Subcutaneous abdominal adipose tissue (tissue), 5 donors: Measurements from ENCODE around the gene WDR70.

Source experiments
- H3K27ac ChIP-seq: one replicate; pipeline ENCODE4 v1.7.0; 2013; ENCODE audit warnings: low read depth, mild to moderate bottlenecking, inconsistent platforms, low read length, moderate library complexity
- H3K27me3 ChIP-seq, 5 donors: one replicate each; pipeline ENCODE4 v1.7.0; 2013; ENCODE audit warnings: low read length in 5 of 5, inconsistent platforms in 1 of 5; ENCODE audit not compliant: control insufficient read depth in 5 of 5, insufficient read depth in 4 of 5
- H3K36me3 ChIP-seq, 5 donors: one replicate each; pipeline ENCODE4 v1.7.0; 2013; ENCODE audit warnings: low read length in 5 of 5; ENCODE audit not compliant: control insufficient read depth in 5 of 5, insufficient read depth in 5 of 5
- H3K4me1 ChIP-seq, 5 donors: one replicate each; pipeline ENCODE4 v1.7.0; 2013; ENCODE audit warnings: low read length in 5 of 5, mild to moderate bottlenecking in 3 of 5, moderate library complexity in 1 of 5; ENCODE audit not compliant: control insufficient read depth in 5 of 5, insufficient read depth in 5 of 5
- H3K4me3 ChIP-seq, 5 donors: one replicate each; pipeline ENCODE4 v1.7.0; 2013; ENCODE audit warnings: low read length in 5 of 5, low read depth in 1 of 5
- H3K9ac ChIP-seq, 5 donors: one replicate each; pipeline ENCODE4 v1.7.0; 2013; ENCODE audit warnings: low read length in 5 of 5, mild to moderate bottlenecking in 4 of 5, moderate library complexity in 3 of 5
- H3K9me3 ChIP-seq, 5 donors: one replicate each; pipeline ENCODE4 v1.7.0; 2013; ENCODE audit warnings: low read length in 5 of 5; ENCODE audit not compliant: control insufficient read depth in 5 of 5
- donor health status: healthy.
- donor health status: healthy.
- donor health status: healthy.
- donor health status: healthy.
- donor health status: healthy.

The WDR70 gene

DNA sequence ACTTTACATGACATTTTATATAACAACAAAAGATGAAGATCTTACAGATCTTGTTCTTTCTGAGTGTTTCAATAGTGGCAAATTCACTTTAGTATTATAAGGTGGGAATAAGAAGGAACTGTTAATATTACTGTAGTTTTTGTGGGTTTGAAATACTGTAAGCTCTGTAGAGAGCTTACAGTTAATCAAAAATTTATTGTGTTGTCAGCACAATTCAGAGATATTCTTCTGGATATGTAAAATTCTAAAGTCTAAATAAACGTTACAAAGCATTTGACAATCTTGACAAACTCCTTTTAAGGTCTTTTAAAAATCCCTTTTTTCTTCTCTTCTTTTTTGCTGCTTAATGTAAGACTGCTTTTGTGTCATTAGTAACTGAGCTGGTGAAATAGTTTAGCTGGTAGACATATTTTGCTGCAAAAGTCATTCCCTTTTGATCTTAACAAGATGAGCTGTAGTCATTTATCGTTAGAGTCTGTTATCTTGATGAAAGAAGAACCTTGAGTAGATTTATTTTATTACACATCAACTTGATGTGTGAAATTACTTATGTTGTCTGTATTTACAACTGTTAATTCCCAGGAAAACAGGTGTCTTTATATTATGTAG is 186.0 kb downstream of the WDR70 start:
- H3K4me3 ChIP-seq = no peak overlapping the region
- no peaks in the 10 kb centered on the region for H3K4me1 ChIP-seq
- H3K9ac ChIP-seq = no peak overlapping the region
- peaks cover 0 to 2% (median 0%) of the 10 kb centered on the region in 5 donors for H3K36me3 ChIP-seq
- no peak overlapping the region for H3K27ac ChIP-seq
- H3K27me3 ChIP-seq = no peaks in the 10 kb centered on the region
- H3K9me3 ChIP-seq = no peaks in the 10 kb centered on the region

DNA sequence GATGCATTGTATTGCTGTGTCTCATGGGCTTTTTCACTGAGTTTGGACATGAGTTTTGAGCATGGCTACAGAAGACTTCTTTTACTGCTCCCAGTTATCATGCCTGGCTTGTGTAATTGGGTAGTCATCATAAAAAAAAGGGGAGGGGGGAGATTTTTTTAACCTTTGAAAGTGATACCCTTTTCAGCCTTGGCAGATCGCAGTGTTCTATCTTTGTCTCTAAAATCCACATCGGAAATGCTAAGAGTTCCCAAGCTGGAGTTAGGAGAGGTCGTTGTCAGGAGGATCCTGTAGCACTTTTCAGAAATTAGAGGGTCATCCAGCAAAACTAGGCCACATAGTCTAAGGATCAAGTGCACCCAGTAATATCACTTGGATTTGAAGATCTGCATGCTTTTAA is 188.4 kb downstream of the WDR70 start:
- H3K4me1 ChIP-seq = no peaks in the 10 kb centered on the region
- H3K27me3 ChIP-seq = no peaks in the 10 kb centered on the region
- no peak overlapping the region for H3K4me3 ChIP-seq
- H3K9ac ChIP-seq = no peak overlapping the region
- H3K27ac ChIP-seq = no peak overlapping the region
- H3K36me3 ChIP-seq = peaks cover 0 to 2% (median 0%) of the 10 kb centered on the region in 5 donors
- no peaks in the 10 kb centered on the region for H3K9me3 ChIP-seq

DNA sequence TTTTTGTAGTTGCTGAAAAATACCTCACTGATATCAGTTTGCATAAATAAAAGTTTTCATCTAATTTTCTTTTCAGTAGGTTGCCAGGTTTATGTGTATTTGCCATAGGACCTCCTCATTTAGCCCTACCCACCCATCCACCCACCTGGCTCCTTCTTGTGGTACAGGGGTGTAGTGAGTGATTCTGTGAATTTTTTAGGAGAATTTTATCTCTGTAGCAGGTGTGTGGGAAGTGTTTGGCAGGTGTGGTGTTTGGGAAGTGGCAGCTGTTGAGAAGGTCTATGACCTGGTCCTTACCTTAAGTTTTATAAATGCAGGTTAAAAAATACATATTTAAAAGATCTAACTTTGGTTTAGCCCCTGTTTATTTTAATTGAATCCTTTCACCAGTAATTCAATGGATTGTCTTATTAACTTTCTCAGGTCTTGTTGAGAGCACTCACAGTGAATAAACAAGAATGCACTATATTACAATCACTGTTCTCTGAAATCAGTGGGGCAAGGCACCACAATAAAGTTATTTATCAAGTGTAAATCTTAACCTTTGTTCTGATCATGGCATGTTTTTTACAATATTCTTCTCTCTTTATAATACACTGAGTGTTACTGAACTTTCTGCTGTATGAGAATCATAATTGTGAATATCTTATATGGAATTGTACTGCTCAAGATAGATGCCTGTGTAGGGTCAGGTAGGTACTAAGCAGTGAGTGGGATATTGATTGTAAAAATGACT is 189.1 kb downstream of the WDR70 start:
- Histone ChIP-seq H3K4me3 (no peak overlapping the region), H3K27ac (no peak overlapping the region), H3K27me3 (no peaks in the 10 kb centered on the region), H3K9ac (no peak overlapping the region), H3K9me3 (no peaks in the 10 kb centered on the region), H3K36me3 (peaks cover 0 to 2% (median 0%) of the 10 kb centered on the region in 5 donors), H3K4me1 (no peaks in the 10 kb centered on the region)

DNA sequence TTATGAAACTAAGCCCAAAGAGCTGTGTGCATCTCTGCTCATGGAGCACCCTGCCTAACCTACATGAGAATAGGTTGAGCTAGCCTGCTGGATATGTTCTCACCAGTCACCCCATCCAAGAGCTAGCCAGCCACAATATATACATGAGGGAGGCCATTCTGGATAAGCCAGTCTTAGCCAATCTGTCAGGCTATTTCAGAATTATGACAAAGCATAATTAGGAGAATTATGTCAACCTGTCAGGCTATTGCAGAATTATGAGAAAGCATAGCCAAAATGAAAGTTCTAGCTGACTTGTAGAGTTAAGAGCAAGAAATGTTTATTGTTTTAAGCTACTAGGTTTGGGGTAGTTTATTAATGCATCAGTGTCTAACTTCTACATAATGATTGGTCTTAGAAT is 189.8 kb downstream of the WDR70 start:
- H3K27me3 ChIP-seq = no peaks in the 10 kb centered on the region
- no peak overlapping the region for H3K27ac ChIP-seq
- peaks cover 0 to 2% (median 0%) of the 10 kb centered on the region in 5 donors for H3K36me3 ChIP-seq
- no peaks in the 10 kb centered on the region for H3K4me1 ChIP-seq
- no peaks in the 10 kb centered on the region for H3K9me3 ChIP-seq
- H3K9ac ChIP-seq = no peak overlapping the region
- H3K4me3 ChIP-seq = no peak overlapping the region

DNA sequence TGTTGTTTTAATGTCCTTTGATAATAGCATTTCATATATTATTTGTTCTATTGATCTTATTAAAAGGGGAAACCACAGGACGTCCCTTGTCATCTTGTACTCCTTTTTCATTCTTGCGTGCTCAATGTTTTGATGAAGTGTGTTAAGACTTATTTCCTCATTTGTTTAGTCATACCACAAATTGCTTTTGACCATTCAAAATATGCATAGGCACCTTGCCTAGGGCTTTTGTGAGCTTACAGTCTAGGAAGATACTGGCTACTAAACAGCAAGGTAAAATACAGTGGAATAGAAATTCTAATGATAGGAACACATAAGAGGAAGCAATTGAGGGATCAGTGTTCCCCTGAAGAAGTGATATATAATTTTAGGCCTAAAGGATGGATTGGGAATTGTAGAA is 190.3 kb downstream of the WDR70 start:
- Histone ChIP-seq H3K4me3 (no peak overlapping the region), H3K27me3 (no peaks in the 10 kb centered on the region), H3K4me1 (no peaks in the 10 kb centered on the region), H3K27ac (no peak overlapping the region), H3K36me3 (peaks cover 0 to 2% (median 0%) of the 10 kb centered on the region in 5 donors), H3K9me3 (no peaks in the 10 kb centered on the region), H3K9ac (no peak overlapping the region)

DNA sequence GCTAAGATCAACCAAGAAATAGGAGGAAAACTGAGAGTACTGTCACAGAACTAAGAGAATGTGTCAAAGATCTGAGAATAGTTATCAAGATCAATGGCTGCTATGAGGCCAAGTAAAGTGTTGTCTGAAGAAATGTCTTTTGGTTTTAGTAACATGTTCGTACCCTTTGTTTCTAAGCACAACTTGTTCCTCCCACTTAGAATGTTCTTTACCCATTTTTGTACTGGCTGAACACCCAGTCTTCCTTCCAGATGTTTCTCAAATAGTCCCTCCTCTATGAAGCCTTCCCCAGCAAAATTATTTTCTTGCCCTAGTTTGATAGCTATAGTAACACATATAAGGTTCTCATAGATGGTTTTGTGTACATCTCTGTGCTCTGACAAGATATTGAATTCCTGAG is 191.5 kb downstream of the WDR70 start:
- Histone ChIP-seq H3K27ac (no peak overlapping the region), H3K9me3 (no peaks in the 10 kb centered on the region), H3K27me3 (no peaks in the 10 kb centered on the region), H3K36me3 (peaks cover 0 to 2% (median 0%) of the 10 kb centered on the region in 5 donors), H3K4me1 (no peaks in the 10 kb centered on the region), H3K4me3 (no peak overlapping the region), H3K9ac (no peak overlapping the region)

DNA sequence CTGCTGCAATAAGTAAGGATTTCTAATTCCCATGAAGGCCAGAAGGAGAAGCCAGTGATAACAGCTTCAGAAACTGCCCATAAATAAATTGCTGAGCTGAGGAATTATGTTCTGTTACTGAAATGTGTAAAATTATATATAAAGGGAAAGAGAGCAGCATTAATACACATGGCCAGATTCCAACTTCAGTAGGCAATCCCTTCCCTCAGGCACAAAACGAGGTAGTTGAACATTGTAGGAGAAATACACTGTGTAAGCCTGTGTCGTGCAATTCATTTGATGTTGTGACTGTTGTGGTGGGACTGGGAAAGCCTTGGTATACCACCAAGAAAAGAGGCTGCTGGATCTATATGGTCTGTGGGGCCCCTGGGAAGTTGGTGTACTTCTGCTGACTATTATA is 192.9 kb downstream of the WDR70 start:
- H3K36me3 ChIP-seq = peaks cover 0 to 2% (median 0%) of the 10 kb centered on the region in 5 donors
- no peak overlapping the region for H3K4me3 ChIP-seq
- H3K4me1 ChIP-seq = no peaks in the 10 kb centered on the region
- H3K9ac ChIP-seq = no peak overlapping the region
- no peak overlapping the region for H3K27ac ChIP-seq
- no peaks in the 10 kb centered on the region for H3K9me3 ChIP-seq
- H3K27me3 ChIP-seq = no peaks in the 10 kb centered on the region

DNA sequence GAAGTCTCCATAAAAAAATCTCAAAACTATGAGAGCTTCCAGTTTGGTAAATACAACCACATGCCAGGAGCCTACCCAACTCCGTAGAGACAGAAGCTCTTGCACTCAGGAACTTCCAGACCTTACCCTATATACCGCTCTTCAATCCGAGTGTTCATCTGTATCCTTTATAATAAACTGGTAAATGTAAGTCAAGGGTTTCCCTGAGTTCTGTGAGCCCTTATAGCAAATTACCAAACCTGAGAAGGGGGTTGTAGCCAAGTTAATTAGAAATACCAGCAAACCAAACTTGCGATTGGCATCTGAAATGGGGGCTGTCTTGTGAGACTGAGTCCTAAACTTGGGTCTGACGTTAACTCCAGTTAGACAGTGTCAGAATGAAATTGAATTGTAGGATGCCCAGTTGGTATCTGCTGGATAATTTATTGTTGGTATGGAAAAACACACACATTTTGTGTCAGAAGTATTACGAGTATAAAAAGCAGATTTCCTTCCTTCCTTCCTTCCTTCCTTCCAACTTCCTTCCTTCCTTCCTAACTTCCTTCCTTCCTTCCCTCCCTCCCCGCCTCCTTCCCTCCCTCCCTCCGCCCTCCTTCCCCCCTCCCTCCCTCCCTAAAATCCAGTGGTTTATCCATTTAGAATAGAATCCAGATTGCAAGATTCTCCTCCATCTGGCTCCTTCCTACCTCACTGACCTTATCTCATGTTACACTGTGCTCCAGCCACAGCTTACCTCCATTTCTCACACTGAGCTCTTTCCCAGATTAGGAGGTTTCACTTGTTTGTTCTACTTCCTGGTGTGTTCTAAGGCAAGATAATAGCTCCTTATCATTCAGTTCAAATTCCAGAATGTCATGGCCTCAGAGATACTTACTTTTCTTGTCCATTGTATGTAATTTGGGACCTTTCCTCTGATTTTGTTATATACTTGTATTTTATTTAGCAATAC is 196.7 kb downstream of the WDR70 start:
- Histone ChIP-seq H3K9ac (no peak overlapping the region), H3K27ac (no peak overlapping the region), H3K9me3 (no peaks in the 10 kb centered on the region), H3K4me3 (no peak overlapping the region), H3K36me3 (no peaks in the 10 kb centered on the region), H3K4me1 (no peaks in the 10 kb centered on the region), H3K27me3 (no peaks in the 10 kb centered on the region)

DNA sequence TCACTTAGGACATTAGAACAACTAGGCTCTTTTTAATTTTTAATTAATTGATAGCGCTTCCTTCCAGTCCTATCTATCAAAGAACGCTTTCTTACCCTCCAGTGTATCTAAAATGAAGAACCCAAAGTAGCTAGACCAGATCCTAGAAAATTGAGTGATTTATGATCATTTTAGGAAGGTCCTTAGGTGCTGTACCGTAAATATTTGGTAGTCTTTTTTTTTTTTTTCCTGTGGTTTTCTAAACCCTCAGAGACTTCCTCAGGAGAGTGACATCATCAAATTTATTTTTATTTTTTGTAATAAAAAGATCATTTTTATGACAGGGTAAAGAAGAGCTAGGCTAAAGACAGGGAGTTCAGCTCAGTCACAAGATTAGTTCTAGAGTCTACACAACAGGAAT is 197.4 kb downstream of the WDR70 start:
- no peak overlapping the region for H3K27ac ChIP-seq
- H3K4me1 ChIP-seq = no peaks in the 10 kb centered on the region
- H3K4me3 ChIP-seq = no peak overlapping the region
- no peaks in the 10 kb centered on the region for H3K9me3 ChIP-seq
- H3K36me3 ChIP-seq = peaks cover 0 to 3% (median 0%) of the 10 kb centered on the region in 5 donors
- no peak overlapping the region for H3K9ac ChIP-seq
- H3K27me3 ChIP-seq = no peaks in the 10 kb centered on the region

DNA sequence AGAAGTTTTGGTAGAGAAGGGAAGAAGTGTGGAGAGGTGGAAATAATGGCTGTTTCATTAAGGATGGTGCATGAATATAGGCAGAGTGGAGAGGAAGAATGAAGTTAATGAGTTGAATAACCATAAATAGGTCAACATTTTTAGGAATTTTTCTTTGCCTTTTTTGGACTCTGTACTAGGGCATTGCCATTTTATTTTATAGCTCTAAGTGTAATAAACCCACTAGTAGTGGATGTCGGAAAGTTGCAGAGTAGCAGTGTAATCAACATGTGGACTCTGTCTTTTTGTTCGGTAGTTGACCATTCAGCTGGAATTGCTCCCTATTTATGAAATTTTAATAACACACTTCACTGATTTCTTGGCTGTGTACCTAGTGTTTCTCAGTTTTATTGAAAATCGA is 199.1 kb downstream of the WDR70 start:
- H3K4me1 ChIP-seq = no peaks in the 10 kb centered on the region
- no peak overlapping the region for H3K4me3 ChIP-seq
- H3K36me3 ChIP-seq = peaks cover 0 to 3% (median 0%) of the 10 kb centered on the region in 5 donors
- H3K27ac ChIP-seq = no peak overlapping the region
- H3K9ac ChIP-seq = no peak overlapping the region
- no peaks in the 10 kb centered on the region for H3K9me3 ChIP-seq
- H3K27me3 ChIP-seq = no peaks in the 10 kb centered on the region
